Esophagus squamous epithelium (tissue), 5 donors: Measurements from ENCODE around the gene P2RY6. TPM values are rescaled to one million over a fixed set of nuclear protein-coding genes. Genes with fewer than 3 reads are reported as not detected.
"Not testable (repeated sequence)": the region's sequence is repeated elsewhere in the genome, so short reads cannot be mapped to it uniquely, and the experiment has no call there.

Experiments
- DNase-seq: peaks from one replicate; lab custom pipeline; 2025; lab: John Stamatoyannopoulos, UW
- H3K27ac ChIP-seq, 4 donors: fragments of 200-600 bp; sonication (generic); one replicate each; pipeline ENCODE4 v1.5.1; 2016 to 2019; ENCODE audit warnings: mild to moderate bottlenecking in 1 of 4
- H3K27me3 ChIP-seq, 4 donors: fragments of 200-600 bp; sonication (generic); 1 replicate in 3 of 4; 2 replicates in 1 of 4; pipeline versions ENCODE4 v1.5.1 to v1.6.0; 2017 to 2021; ENCODE audit warnings: antibody characterized with exemption in 1 of 4
- H3K36me3 ChIP-seq, 3 donors: fragments of 200-600 bp; sonication (generic); one replicate each; pipeline ENCODE4 v1.5.1; 2016 to 2019
- H3K4me1 ChIP-seq, 3 donors: fragments of 200-600 bp; sonication (generic); one replicate each; pipeline ENCODE4 v1.5.1; 2017 to 2019
- H3K4me3 ChIP-seq, 4 donors: fragments of 200-600 bp; sonication (generic); 1 replicate in 3 of 4; 2 replicates in 1 of 4; pipeline ENCODE4 v1.5.1; 2016 to 2019; ENCODE audit warnings: mild to moderate bottlenecking in 2 of 4, moderate library complexity in 1 of 4
- H3K9me3 ChIP-seq, 3 donors: fragments of 200-600 bp; sonication (generic); one replicate each; pipeline ENCODE4 v1.5.1; 2016 to 2019
- POLR2A ChIP-seq, 4 donors: fragments of 450-650 bp; IDR thresholded peaks; one replicate each; pipeline ENCODE4 v1.6.1; 2017; ENCODE audit warnings: antibody characterized with exemption in 4 of 4, mild to moderate bottlenecking in 4 of 4, moderate library complexity in 3 of 4
- WGBS, 2 donors: methylation state at CpG; one replicate each; pipeline ENCODE4 v1.1.5; 2018; 5-methylcytosine and 5-hydroxymethylcytosine counted together
- intact Hi-C: fragments of 100-400 bp; cut with DNase I; formaldehyde crosslinking; loops from one replicate; pipeline ENCODE4 v1.15.0; 2022
- total RNA-seq, 4 donors: library from RNA; depleted of rRNA; stranded (reverse); fragments of >200 nt; gene quantifications; one replicate each; pipeline ENCODE4 v1.1.0, GENCODE V29; 2016
- TF ChIP-seq, protein P1 (sequence below), 6 experiments: fragments of 450-650 bp in 4 of 6; fragments of 200-600 bp in 2 of 6; sonication (generic) in 2 of 6; IDR thresholded peaks; one replicate each; pipeline ENCODE4 v1.5.1; 2016 to 2019; ENCODE audit warnings: antibody characterized with exemption in 6 of 6, mild to moderate bottlenecking in 4 of 6, moderate library complexity in 4 of 6
- donor health status: DM: yes; HTN: yes; CAD: no.

Gene P2RY6
- total RNA-seq, 4 donors from 2014 or later, result 0.26 to 3.6 (median 1.3) TPM

DNA sequence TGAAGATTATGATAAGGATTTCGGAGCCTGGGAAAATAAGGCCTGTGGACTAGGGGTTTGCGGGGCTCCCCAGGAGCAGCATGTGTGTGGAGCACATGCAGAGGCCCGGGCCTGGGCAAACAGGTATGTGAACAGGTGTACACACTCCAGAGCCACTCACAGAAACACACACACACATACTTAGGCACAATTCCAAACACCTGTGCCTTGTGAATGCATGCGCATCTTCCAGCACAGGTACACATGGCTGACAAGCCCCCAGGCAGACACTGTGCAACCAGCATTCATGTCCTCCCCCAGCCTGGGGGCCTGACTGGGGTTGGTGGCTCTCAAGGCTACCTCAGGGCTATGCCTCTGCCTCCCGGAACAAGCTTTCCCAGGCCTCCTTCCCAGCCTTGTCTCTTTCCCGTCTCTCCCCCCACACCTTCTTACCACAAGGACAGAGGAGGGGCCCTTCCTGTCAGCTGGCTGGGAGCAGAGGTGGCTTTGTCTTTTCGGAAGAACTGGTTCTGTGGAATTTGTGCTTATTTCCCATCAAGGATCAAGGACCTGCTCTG lies 2.6 kb upstream of the P2RY6 start:
- no peaks in the 10 kb centered on the region for H3K36me3 ChIP-seq
- TF ChIP-seq, protein P1, sequence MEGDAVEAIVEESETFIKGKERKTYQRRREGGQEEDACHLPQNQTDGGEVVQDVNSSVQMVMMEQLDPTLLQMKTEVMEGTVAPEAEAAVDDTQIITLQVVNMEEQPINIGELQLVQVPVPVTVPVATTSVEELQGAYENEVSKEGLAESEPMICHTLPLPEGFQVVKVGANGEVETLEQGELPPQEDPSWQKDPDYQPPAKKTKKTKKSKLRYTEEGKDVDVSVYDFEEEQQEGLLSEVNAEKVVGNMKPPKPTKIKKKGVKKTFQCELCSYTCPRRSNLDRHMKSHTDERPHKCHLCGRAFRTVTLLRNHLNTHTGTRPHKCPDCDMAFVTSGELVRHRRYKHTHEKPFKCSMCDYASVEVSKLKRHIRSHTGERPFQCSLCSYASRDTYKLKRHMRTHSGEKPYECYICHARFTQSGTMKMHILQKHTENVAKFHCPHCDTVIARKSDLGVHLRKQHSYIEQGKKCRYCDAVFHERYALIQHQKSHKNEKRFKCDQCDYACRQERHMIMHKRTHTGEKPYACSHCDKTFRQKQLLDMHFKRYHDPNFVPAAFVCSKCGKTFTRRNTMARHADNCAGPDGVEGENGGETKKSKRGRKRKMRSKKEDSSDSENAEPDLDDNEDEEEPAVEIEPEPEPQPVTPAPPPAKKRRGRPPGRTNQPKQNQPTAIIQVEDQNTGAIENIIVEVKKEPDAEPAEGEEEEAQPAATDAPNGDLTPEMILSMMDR (IDR thresholded peaks at IDR 0.05), result no peak
- TF ChIP-seq POLR2A (IDR thresholded peaks at IDR 0.05), result no peak
- peaks cover 9 to 38% (median 31%) of the 10 kb centered on the region in 3 donors for H3K4me1 ChIP-seq
- peaks cover 0 to 25% (median 3%) of the 10 kb centered on the region in 4 donors for H3K27me3 ChIP-seq
- WGBS, 2 donors, result 40 to 68% methylated on average over 4 to 7 of the region's 7 CpGs
- H3K9me3 ChIP-seq, result no peaks in the 10 kb centered on the region
- no peak overlapping the region for H3K4me3 ChIP-seq
- intact Hi-C loops, result no loop called here
- H3K27ac ChIP-seq, result no peak overlapping the region
- DNase-seq, result no peak

DNA sequence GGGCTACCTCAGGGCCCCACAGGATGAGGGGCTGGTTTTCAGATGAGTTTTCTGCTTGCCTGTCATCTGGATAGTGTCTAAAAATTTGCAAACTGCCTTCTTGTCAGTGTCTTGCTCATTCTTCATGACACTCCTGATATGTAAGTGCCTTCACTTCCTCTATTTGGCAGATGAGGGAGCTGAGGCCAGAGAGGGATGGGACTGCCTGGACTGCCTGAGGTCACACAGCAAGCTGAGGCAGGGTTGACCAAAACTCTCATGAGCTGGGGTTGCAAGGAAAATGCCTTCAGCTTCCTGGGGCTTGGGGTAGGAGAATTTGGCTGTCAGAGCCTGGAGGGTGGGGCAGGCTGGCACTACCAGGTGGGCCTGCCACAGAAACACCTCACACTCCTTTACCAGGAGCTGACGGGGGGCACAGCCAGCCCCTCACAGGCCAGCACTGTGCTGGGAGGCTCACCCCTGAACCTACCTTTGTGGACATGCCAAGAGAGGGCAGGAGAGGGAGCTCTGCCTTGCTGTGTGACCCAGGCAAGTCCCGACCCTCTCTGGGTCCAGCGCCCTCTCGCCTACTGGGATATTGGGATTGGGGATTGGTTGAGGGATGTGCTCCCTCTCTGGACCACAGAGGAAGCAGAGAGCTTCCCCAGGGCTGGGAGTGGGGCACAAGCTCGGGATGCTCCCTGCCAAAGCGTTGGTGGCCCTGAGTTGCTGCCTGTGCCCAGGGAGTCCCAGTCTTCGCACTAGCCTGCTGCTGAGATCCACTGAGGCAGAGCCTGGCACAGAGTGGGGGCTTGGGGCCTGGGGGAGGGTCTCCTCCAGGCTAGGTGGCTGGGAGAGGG lies 1.9 kb upstream of the P2RY6 start:
- 93% methylated on average over 5 of the region's 7 CpGs; no CpG with 5 or more reads in 1 of the 2 donors for WGBS, 2 donors
- H3K36me3 ChIP-seq, result no peaks in the 10 kb centered on the region
- intact Hi-C loops, result no loop called here
- no peak overlapping the region for H3K27ac ChIP-seq
- TF ChIP-seq POLR2A (IDR thresholded peaks at IDR 0.05), result no peak
- TF ChIP-seq, protein P1 (IDR thresholded peaks at IDR 0.05), result no peak
- H3K4me1 ChIP-seq, result peaks cover 9 to 39% (median 30%) of the 10 kb centered on the region in 3 donors
- peaks cover 0 to 18% (median 0%) of the 10 kb centered on the region in 4 donors for H3K27me3 ChIP-seq
- no peak for DNase-seq
- H3K9me3 ChIP-seq, result no peaks in the 10 kb centered on the region
- no peak overlapping the region for H3K4me3 ChIP-seq

DNA sequence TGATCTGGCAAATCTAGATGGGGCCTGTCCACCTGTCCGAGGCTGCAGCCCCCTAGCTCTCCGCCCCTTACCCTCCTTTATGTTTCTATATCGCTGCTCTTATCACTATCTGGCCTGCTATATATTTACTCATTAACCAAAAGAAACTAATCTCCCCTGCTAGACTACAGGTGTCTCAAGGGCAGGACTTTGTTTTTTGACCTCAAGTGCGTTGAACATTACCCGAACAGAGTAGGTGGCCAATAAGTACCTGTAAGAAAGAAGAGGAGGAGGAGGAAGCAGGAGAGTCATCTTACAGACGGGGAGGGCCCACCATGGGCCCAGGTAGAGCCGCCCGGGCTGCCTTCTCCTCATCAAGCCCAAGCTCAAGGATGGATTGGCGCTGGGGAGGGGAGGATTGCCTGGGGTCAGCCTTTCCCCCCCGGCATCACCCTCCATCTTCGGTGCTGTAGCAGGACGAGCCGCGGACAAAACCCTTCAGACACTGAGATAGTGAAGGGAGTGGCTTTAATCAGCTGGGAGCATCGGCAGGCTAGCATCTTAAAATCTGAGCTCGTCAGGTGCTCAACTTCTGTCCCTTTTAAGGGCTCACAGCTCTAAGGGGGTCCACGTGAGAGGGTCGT lies 1.2 kb upstream of the P2RY6 start:
- WGBS, 2 donors, result 84 to 88% methylated on average over 7 to 10 of the region's 18 CpGs
- no peaks in the 10 kb centered on the region for H3K9me3 ChIP-seq
- intact Hi-C loops, result no loop called here
- H3K27me3 ChIP-seq, result peaks cover 0 to 10% (median 0%) of the 10 kb centered on the region in 4 donors
- no peak overlapping the region for H3K4me3 ChIP-seq
- H3K4me1 ChIP-seq, result peaks cover 9 to 44% (median 34%) of the 10 kb centered on the region in 3 donors
- H3K36me3 ChIP-seq, result no peaks in the 10 kb centered on the region
- TF ChIP-seq POLR2A (IDR thresholded peaks at IDR 0.05), result no peak
- TF ChIP-seq, protein P1 (IDR thresholded peaks at IDR 0.05), result no peak
- no peak for DNase-seq
- H3K27ac ChIP-seq, result no peak overlapping the region

DNA sequence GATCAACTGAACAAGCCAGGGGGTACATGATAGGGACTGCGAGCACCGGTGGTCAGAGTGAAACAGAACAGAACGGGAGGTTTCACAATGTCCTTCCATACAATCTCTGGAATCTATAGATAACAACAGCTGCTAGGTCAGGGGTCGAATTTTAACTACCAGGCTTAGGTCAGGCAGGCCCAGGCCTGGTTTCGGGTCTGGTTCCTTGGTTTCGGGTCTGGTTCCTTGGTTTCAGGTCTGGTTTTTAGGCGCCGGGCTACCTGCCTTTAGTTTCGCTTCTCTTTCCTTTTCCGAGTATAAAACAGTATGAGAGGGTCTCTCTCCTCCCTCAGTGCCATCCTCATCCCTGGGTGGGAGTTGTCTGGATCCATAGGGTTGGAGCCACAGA lies 666 bp upstream of the P2RY6 start:
- H3K27ac ChIP-seq, result peak overlapping the region in 1 of 4 donors; percentile 21
- DNase-seq, result not testable (repeated sequence)
- WGBS, 2 donors, result 73 to 86% methylated on average over 6 to 9 of the region's 10 CpGs

DNA sequence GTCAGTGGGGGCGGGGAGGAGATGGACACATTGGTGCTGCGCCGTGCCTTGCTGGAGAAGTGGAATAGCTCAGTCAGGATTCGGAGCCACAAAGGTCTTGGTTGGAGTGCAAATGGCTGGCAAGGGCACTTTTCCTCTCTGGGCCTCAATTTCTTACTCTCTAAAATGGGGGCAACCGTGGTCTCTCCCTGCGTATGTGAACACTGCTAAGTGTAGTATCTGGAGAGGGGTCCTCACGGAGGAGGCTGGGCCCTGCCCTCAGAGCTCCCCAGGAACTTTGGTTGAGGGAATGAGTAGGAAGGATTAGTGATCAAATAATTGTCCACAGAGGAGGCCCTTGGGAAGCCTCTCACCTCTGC lies 521 bp downstream of the P2RY6 start:
- peaks cover 9 to 41% (median 27%) of the 10 kb centered on the region in 3 donors for H3K4me1 ChIP-seq
- TF ChIP-seq, protein P1 (IDR thresholded peaks at IDR 0.05), result no peak
- no peak for TF ChIP-seq POLR2A (IDR thresholded peaks at IDR 0.05)
- intact Hi-C loops, result no loop called here
- WGBS, 2 donors, result 93 to 97% methylated on average over 6 to 7 of the region's 7 CpGs
- H3K36me3 ChIP-seq, result no peaks in the 10 kb centered on the region
- peak overlapping the region in 2 of 4 donors; percentile 36 to 75 for H3K27ac ChIP-seq
- peak overlapping the region in 2 of 4 donors; percentile 14 to 42 for H3K4me3 ChIP-seq
- no peaks in the 10 kb centered on the region for H3K9me3 ChIP-seq
- DNase-seq, result no peak
- H3K27me3 ChIP-seq, result no peaks in the 10 kb centered on the region

More for the DNA sequence above, 666 bp upstream of the P2RY6 start:
- H3K9me3 ChIP-seq, intact Hi-C loops, H3K36me3 ChIP-seq, H3K27me3 ChIP-seq, H3K4me3 ChIP-seq: not testable (repeated sequence)
- H3K4me1 ChIP-seq, result peaks cover 9 to 44% (median 33%) of the 10 kb centered on the region in 3 donors
